Breast epithelium (tissue), 3 donors: ENCODE measurements around the gene ABCC4.

ENCODE experiments used
- CTCF ChIP-seq, 3 donors: fragments of 450-650 bp; IDR thresholded peaks; one replicate each; pipeline ENCODE4 v1.5.1; 2016 to 2017; ENCODE audit warnings: antibody characterized with exemption in 3 of 3, mild to moderate bottlenecking in 3 of 3, moderate library complexity in 3 of 3
- POLR2A ChIP-seq: fragments of 450-650 bp; IDR thresholded peaks from one replicate; pipeline ENCODE4 v1.6.1; 2016; ENCODE audit warnings: antibody characterized with exemption, mild to moderate bottlenecking, moderate library complexity
- POLR2AphosphoS5 ChIP-seq, 3 donors: sonication (generic); formaldehyde crosslinking; IDR thresholded peaks; one replicate each; pipeline ENCODE4 v1.6.1; 2017; ENCODE audit warnings: antibody characterized with exemption in 3 of 3

- TF ChIP-seq CTCF (IDR thresholded peaks at IDR 0.05) (no peak), POLR2A (no peak), POLR2AphosphoS5 (IDR thresholded peaks at IDR 0.05) (no peak)
Observed at GRCh38 chr13:95269756-95270155, 31.5 kb downstream of the ABCC4 start.
